ENCODE data around the gene ARAF. TPM values are rescaled to one million over a fixed set of nuclear protein-coding genes. Genes with fewer than 3 reads are reported as not detected.

Gene ARAF
- total RNA-seq, 1 donor: 20.9 TPM

DNA sequence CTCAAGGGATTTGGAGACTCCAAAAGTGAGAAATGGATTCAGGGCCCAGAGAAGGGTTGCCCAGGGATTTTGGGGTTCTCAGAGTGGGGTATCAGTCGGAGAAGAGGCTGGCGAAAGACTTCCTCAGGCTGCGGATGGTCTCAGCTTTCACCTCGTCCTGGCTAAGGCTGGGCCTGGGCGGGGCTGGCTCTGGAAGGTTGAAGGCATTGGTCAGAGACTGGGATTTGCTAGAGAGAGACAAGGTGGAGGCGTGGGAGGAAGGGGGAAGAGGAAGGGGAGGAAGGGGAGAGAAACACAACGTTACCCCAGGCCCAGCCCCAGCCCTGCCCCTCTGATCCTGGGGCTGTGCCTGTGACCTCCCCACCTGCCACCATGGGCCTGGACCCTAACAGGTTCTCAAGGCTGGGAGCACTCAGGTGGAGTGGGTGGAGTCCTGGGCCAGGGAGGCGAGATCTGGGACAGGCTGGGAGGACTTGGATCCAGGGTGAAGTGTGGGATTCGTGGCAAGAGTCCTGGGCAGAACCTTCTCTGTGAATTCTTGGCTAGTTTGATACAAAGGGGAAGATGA is 11.9 kb downstream of the ARAF start:
- DNase-seq (ENCODE audit: low read depth): no peak
- no peak for TF ChIP-seq CTCF (IDR thresholded peaks at IDR 0.05; ENCODE audit: insufficient read depth, low read length)

GRCh38 chrX:47573341-47574075 is 12.5 kb downstream of the ARAF start:
- no peak for TF ChIP-seq CTCF (IDR thresholded peaks at IDR 0.05; ENCODE audit: insufficient read depth, low read length)
- H3K4me3 ChIP-seq (ENCODE audit: low read depth, low read length): peak overlapping the region; percentile 9
- peak; percentile 76 for DNase-seq (ENCODE audit: low read depth)

More for the DNA sequence above, 11.9 kb downstream of the ARAF start:
- no peak overlapping the region for H3K4me3 ChIP-seq (ENCODE audit: low read depth, low read length)

- H3K4me3 ChIP-seq (ENCODE audit: low read depth, low read length): no peak overlapping the region
- TF ChIP-seq CTCF (IDR thresholded peaks at IDR 0.05; ENCODE audit: insufficient read depth, low read length): no peak
- DNase-seq (ENCODE audit: low read depth): no peak
These were observed 13.1 kb downstream of the ARAF start for GRCh38 chrX:47574076-47574546.

GRCh38 chrX:47574547-47575301 is 13.7 kb downstream of the ARAF start:
- TF ChIP-seq CTCF (IDR thresholded peaks at IDR 0.05; ENCODE audit: insufficient read depth, low read length): no peak
- H3K4me3 ChIP-seq (ENCODE audit: low read depth, low read length): no peak overlapping the region
- DNase-seq (ENCODE audit: low read depth): no peak

- TF ChIP-seq CTCF (IDR thresholded peaks at IDR 0.05; ENCODE audit: insufficient read depth, low read length): no peak
- no peak overlapping the region for H3K4me3 ChIP-seq (ENCODE audit: low read depth, low read length)
- no peak for DNase-seq (ENCODE audit: low read depth)
These were observed 15.3 kb downstream of the ARAF start for GRCh38 chrX:47576021-47576898.

GRCh38 chrX:47577424-47577823 is 16.4 kb downstream of the ARAF start:
- DNase-seq (ENCODE audit: low read depth): no peak
- H3K4me3 ChIP-seq (ENCODE audit: low read depth, low read length): no peak overlapping the region
- no peak for TF ChIP-seq CTCF (IDR thresholded peaks at IDR 0.05; ENCODE audit: insufficient read depth, low read length)
